K562 (cell line): ENCODE results near the gene PLPP4. TPM values are rescaled to one million over a fixed set of nuclear protein-coding genes. Genes with fewer than 3 reads are reported as not detected.

Source experiments
- ATAC-seq: fragments of 200-7000 bp; cut with Tn5 transposase; 3 replicates; pipeline ENCODE4 v1.9.1; 2020; ENCODE audit warnings: moderate library complexity
- BruUV-seq: library from RNA; stranded (reverse); fragments of 400-500 nt; replicated peaks from 2 replicates; lab custom pipeline; 2021; lab: Mats Ljungman, UMichigan
- CTCF ChIA-PET: fragments of 300-600 bp; formaldehyde crosslinking; extraction: SDS; loops from one replicate; lab custom pipeline; 2021; ENCODE audit warnings: low intra/inter-chr PET ratio; lab: Yijun Ruan, JAX
- POLR2A ChIA-PET: fragments of 300-600, 350-650 bp; sonication (Branson Sonifier 250); formaldehyde crosslinking; extraction: SDS; loops from one replicate; lab custom pipeline; 2021; ENCODE audit warnings: antibody characterized with exemption, inconsistent platforms; lab: Yijun Ruan, JAX
- DNase-seq, 4 experiments: peaks; one replicate each; pipeline versions ENCODE4 v3.0.0 to v3.0.0-alpha.2; 2011 to 2018; ENCODE audit warnings: low spot score in 3 of 4, mixed read lengths in 3 of 4; ENCODE audit errors: extremely low read depth in 1 of 4
- FAIRE-seq: peaks from 2 replicates; lab custom pipeline; 2011; peaks lifted over from hg19 to GRCh38; lab: Jason Lieb, UNC
- H2AFZ ChIP-seq: 2 replicates; pipeline ENCODE4 v1.6.0; 2011; ENCODE audit warnings: low read depth, low read length, control low read depth, inconsistent platforms
- H3K27ac ChIP-seq: fragments of 200-600 bp; 3 replicates; pipeline ENCODE4 v1.8.0; 2011; ENCODE audit warnings: low read depth, mild to moderate bottlenecking, control low read depth, inconsistent platforms, low read length, moderate library complexity, mixed read lengths; ENCODE audit errors: extremely low read depth
- H3K27me3 ChIP-seq, 2 experiments: fragments of 300-600 bp in 1 of 2; 2 replicates in 1 of 2; 3 replicates in 1 of 2; pipeline versions ENCODE4 v1.6.0 to v1.8.0; 2011; ENCODE audit warnings: inconsistent platforms in 2 of 2, low read length in 2 of 2, mild to moderate bottlenecking in 1 of 2, mixed read lengths in 1 of 2, moderate library complexity in 1 of 2; ENCODE audit not compliant: control insufficient read depth in 2 of 2, insufficient read depth in 2 of 2
- H3K36me3 ChIP-seq: fragments of 300-600 bp; 3 replicates; pipeline ENCODE4 v1.8.0; 2011; ENCODE audit warnings: mild to moderate bottlenecking, low read length, inconsistent platforms; ENCODE audit not compliant: control insufficient read depth, insufficient read depth
- H3K4me1 ChIP-seq, 2 experiments: fragments of 200-600 bp in 1 of 2; replicated peaks in 1 of 2; 2 replicates in 1 of 2; 3 replicates in 1 of 2; pipeline versions ENCODE4 v1.5.1 to v1.8.0; 2011; ENCODE audit warnings: inconsistent platforms in 2 of 2, low read length in 2 of 2, mild to moderate bottlenecking in 1 of 2, mixed read lengths in 1 of 2, moderate library complexity in 1 of 2; ENCODE audit not compliant: control insufficient read depth in 2 of 2, insufficient read depth in 2 of 2
- H3K4me2 ChIP-seq: 2 replicates; pipeline ENCODE4 v1.6.1; 2011; ENCODE audit warnings: low read length, control low read depth, inconsistent platforms, mixed read lengths; ENCODE audit not compliant: insufficient read depth
- H3K4me3 ChIP-seq: fragments of 200-600 bp; sonication (generic), shearing (Covaris generic); 2 replicates; pipeline ENCODE4 v1.5.1; 2016; ENCODE audit warnings: control low read depth, inconsistent platforms
- H3K79me2 ChIP-seq: fragments of 200-600 bp; 3 replicates; pipeline ENCODE4 v1.8.0; 2011; ENCODE audit warnings: low read length, inconsistent platforms; ENCODE audit not compliant: control insufficient read depth, insufficient read depth
- H3K9ac ChIP-seq, 2 experiments: 2 replicates each; pipeline versions ENCODE4 v1.6.0 to v1.6.1; 2011; ENCODE audit warnings: low read depth in 2 of 2, low read length in 2 of 2, control low read depth in 1 of 2, inconsistent platforms in 1 of 2, mild to moderate bottlenecking in 1 of 2, mixed read lengths in 1 of 2; ENCODE audit not compliant: insufficient read depth in 1 of 2
- H3K9me1 ChIP-seq: one replicate; pipeline ENCODE4 v1.6.0; 2011; ENCODE audit warnings: inconsistent platforms, mild to moderate bottlenecking, low read length, moderate library complexity; ENCODE audit not compliant: control insufficient read depth, insufficient read depth
- H3K9me3 ChIP-seq: replicated peaks from 2 replicates; pipeline ENCODE4 v1.5.1; 2011; ENCODE audit warnings: low read depth, low read length, inconsistent platforms; ENCODE audit not compliant: control insufficient read depth, insufficient read depth
- H4K20me1 ChIP-seq: replicated peaks from 2 replicates; pipeline ENCODE4 v1.6.1; 2011; ENCODE audit warnings: low read length, inconsistent platforms, mixed read lengths; ENCODE audit not compliant: control insufficient read depth, insufficient read depth
- CBFA2T2 ChIP-seq: fragments of 450-650 bp; conservative IDR thresholded peaks from 2 replicates; pipeline ENCODE4 v1.6.1; 2017; ENCODE audit warnings: mild to moderate bottlenecking
- CBX3 ChIP-seq, 2 experiments: IDR thresholded peaks; 1 replicate in 1 of 2; 2 replicates in 1 of 2; pipeline ENCODE4 v1.6.1; 2012; ENCODE audit warnings: inconsistent platforms in 2 of 2, low read length in 2 of 2, borderline replicate concordance in 1 of 2, control low read depth in 1 of 2
- CREB1 ChIP-seq, 2 experiments: sonication (generic) in 1 of 2; formaldehyde crosslinking in 1 of 2; IDR thresholded peaks; 2 replicates each; pipeline versions ENCODE4 v1.6.1 to v1.8.0; 2012 to 2022; ENCODE audit warnings: inconsistent platforms in 1 of 2, mild to moderate bottlenecking in 1 of 2, missing genetic modification reagents in 1 of 2, moderate library complexity in 1 of 2
- EP400 ChIP-seq: fragments of 450-650 bp; IDR thresholded peaks from 2 replicates; pipeline ENCODE4 v1.6.1; 2017; ENCODE audit warnings: antibody characterized with exemption, mild to moderate bottlenecking, moderate library complexity
- HNRNPL ChIP-seq: fragments of 200-400 bp; formaldehyde crosslinking; IDR thresholded peaks from 2 replicates; pipeline ENCODE4 v1.6.1; 2017; ENCODE audit warnings: low read depth, mild to moderate bottlenecking, low read length
- NCOA6 ChIP-seq: fragments of 450-650 bp; IDR thresholded peaks from 2 replicates; pipeline ENCODE4 v1.6.1; 2017; ENCODE audit warnings: mild to moderate bottlenecking
- OTX1 ChIP-seq: fragments of 450-650 bp; formaldehyde crosslinking; IDR thresholded peaks from 2 replicates; pipeline ENCODE4 v1.4.0; 2022; ENCODE audit warnings: mild to moderate bottlenecking
- POLR2B ChIP-seq: fragments of 450-650 bp; IDR thresholded peaks from 2 replicates; pipeline ENCODE4 v1.6.1; 2018; ENCODE audit warnings: low read depth; ENCODE audit not compliant: partially characterized antibody
- RBM17 ChIP-seq: fragments of 200-400 bp; formaldehyde crosslinking; IDR thresholded peaks from 2 replicates; pipeline ENCODE4 v1.6.1; 2017; ENCODE audit warnings: low read depth, mild to moderate bottlenecking, low read length, borderline replicate concordance
- SLC30A9 ChIP-seq: fragments of 250-450 bp; sonication (Bioruptor Pico); IDR thresholded peaks from 2 replicates; pipeline ENCODE4 v1.8.0; 2022; ENCODE audit warnings: mild to moderate bottlenecking, moderate library complexity
- TBP ChIP-seq: optimal IDR thresholded peaks from 2 replicates; pipeline ENCODE3; 2011; ENCODE audit warnings: low read depth, low read length, improper control_type of control experiment
- TFAM ChIP-seq: fragments of 250-450 bp; sonication (Bioruptor Pico); conservative IDR thresholded peaks from 2 replicates; pipeline ENCODE4 v1.5.0; 2021; ENCODE audit warnings: mild to moderate bottlenecking, moderate library complexity
- ZNF277 ChIP-seq: fragments of 250-450 bp; sonication (Bioruptor Pico); IDR thresholded peaks from 2 replicates; pipeline ENCODE4 v1.8.0; 2022; ENCODE audit warnings: inconsistent platforms, mild to moderate bottlenecking, moderate library complexity, borderline replicate concordance
- ZNF324 ChIP-seq: fragments of 250-450 bp; sonication (Bioruptor Pico); IDR thresholded peaks from 2 replicates; pipeline ENCODE4 v1.4.0; 2020; ENCODE audit warnings: mild to moderate bottlenecking
- ZNF395 ChIP-seq: fragments of 200-800 bp; sonication (Bioruptor generic); IDR thresholded peaks from 2 replicates; pipeline ENCODE4 v1.6.1; 2017; ENCODE audit warnings: missing genetic modification characterization, missing compliant biosample characterization
- ZNF79 ChIP-seq: fragments of 250-450 bp; sonication (Bioruptor Pico); IDR thresholded peaks from 2 replicates; pipeline ENCODE4 v1.4.0; 2020; ENCODE audit warnings: low read depth, mild to moderate bottlenecking, moderate library complexity
- WGBS: fragments of 100-300 bp; shearing (Covaris generic); methylation state at CpG from one replicate; pipeline ENCODE4 v1.1.6; 2016; ENCODE audit warnings: low coverage, mixed read lengths; ENCODE audit not compliant: insufficient coverage; ENCODE audit errors: missing lambda C conversion rate; 5-methylcytosine and 5-hydroxymethylcytosine counted together
- in situ Hi-C: fragments of 300-500 bp; cut with MboI; formaldehyde crosslinking; loops from 4 replicates; pipeline ENCODE4 v1.15.0; 2018; ENCODE audit warnings: inconsistent platforms, mixed read lengths
- intact Hi-C: fragments of 100-400 bp; cut with micrococcal nuclease; formaldehyde crosslinking; loops from 2 replicates; pipeline ENCODE4 v1.14.2; 2022
- polyA plus RNA-seq, 8 experiments: library from polyadenylated mRNA; depleted of rRNA in 4 of 8; stranded (reverse) in 5 of 8; unstranded in 3 of 8; fragments of >200 nt; fragmentation: Nextera tagmentation in 2 of 8; fragmentation: Illumina TruSeq in 1 of 8; extraction: Ambion mirVana in 2 of 8; extraction: Trizol in 1 of 8; gene quantifications; 2 replicates each; pipeline versions ENCODE4 v1.2.1 to v1.2.3, GENCODE V29; 2011 to 2014; ENCODE audit warnings: inconsistent platforms in 1 of 8, missing spikeins in 1 of 8
- total RNA-seq, 7 experiments: library from RNA; depleted of rRNA in 6 of 7; stranded (reverse); fragments of >200 nt in 6 of 7; fragmentation: Illumina TruSeq in 2 of 7; extraction: Trizol in 2 of 7; gene quantifications; 2 replicates each; pipeline versions ENCODE4 v1.2.1 to v1.2.3, GENCODE V29; 2011 to 2021; ENCODE audit warnings: low replicate concordance in 1 of 7
- TF ChIP-seq, protein P1 (sequence below): IDR thresholded peaks from 3 replicates; pipeline ENCODE4 v1.6.1; 2011; ENCODE audit warnings: borderline replicate concordance, mild to moderate bottlenecking, moderate library complexity; ENCODE audit not compliant: insufficient read length; ENCODE audit errors: extremely low read depth
- TF ChIP-seq, protein P2 (sequence below): sonication (generic); formaldehyde crosslinking; IDR thresholded peaks from 2 replicates; pipeline ENCODE4 v1.8.0; 2022; ENCODE audit warnings: missing genetic modification reagents, mild to moderate bottlenecking, moderate library complexity, borderline replicate concordance

PLPP4 gene
- total and polyA plus RNA-seq, 9 of the 15 experiments (the other 6 are each of a cell fraction or from before 2014, with no cell fraction given): 0.08 TPM; not detected in 8

DNA sequence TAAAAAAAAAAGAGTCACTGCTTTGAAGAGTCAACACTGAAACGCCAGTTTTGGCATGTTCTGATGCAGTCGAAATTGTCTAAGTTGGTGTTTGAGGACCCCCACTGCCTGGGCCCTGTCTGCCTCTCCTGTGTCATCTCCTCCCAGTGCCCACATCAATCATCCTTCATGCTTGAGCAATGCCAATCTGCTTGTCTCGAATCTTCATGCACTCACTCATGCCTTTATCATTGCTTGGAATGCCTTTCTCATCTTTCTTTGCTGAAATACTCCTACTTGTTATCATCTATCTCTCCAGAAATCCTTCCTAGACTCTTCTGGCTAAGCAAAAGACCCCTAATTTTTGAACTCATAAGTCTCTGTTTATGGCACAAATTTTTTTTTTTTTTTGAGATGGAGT, 42.1 kb upstream of the PLPP4 start:
- in situ Hi-C loops: no loop called here
- DNase-seq (no peak), FAIRE-seq (no peak), ATAC-seq (no peak)
- 3% methylated on average over 3 of the region's 3 CpGs for WGBS
- Histone ChIP-seq H3K9ac (no peak overlapping the region), H3K36me3 (no peaks in the 10 kb centered on the region), H4K20me1 (no peaks in the 10 kb centered on the region), H3K27ac (no peak overlapping the region), H3K9me3 (no peaks in the 10 kb centered on the region), H3K79me2 (no peaks in the 10 kb centered on the region), H3K4me1 (no peaks in the 10 kb centered on the region), H3K27me3 (no peaks in the 10 kb centered on the region), H3K4me2 (no peak overlapping the region), H3K9me1 (no peaks in the 10 kb centered on the region), H3K4me3 (no peak overlapping the region), H2AFZ (no peak overlapping the region)
- intact Hi-C loops: no loop called here
- CTCF ChIA-PET: no interaction called here
- POLR2A ChIA-PET: no interaction called here
- BruUV-seq: no TSS peak
- TF ChIP-seq EP400 (no peak), TBP (no peak), OTX1 (CRISPR knock-in tag) (no peak), SLC30A9 (CRISPR knock-in tag) (no peak), CBFA2T2 (no peak), TFAM (CRISPR knock-in tag) (no peak), ZNF277 (CRISPR knock-in tag) (no peak), CBX3 (IDR thresholded peaks at IDR 0.05; ENCODE audit: borderline replicate concordance in 1 of 2, low read length in 2 of 2) (no peak), HNRNPL (no peak), NCOA6 (no peak), RBM17 (no peak), POLR2B (no peak), CREB1 (IDR thresholded peaks at IDR 0.05) (no peak), CREB1 (CRISPR knock-in tag; IDR thresholded peaks at IDR 0.05) (no peak), ZNF395 (no peak), ZNF79 (CRISPR knock-in tag) (no peak), ZNF324 (CRISPR knock-in tag) (no peak)
- TF ChIP-seq, protein P1, sequence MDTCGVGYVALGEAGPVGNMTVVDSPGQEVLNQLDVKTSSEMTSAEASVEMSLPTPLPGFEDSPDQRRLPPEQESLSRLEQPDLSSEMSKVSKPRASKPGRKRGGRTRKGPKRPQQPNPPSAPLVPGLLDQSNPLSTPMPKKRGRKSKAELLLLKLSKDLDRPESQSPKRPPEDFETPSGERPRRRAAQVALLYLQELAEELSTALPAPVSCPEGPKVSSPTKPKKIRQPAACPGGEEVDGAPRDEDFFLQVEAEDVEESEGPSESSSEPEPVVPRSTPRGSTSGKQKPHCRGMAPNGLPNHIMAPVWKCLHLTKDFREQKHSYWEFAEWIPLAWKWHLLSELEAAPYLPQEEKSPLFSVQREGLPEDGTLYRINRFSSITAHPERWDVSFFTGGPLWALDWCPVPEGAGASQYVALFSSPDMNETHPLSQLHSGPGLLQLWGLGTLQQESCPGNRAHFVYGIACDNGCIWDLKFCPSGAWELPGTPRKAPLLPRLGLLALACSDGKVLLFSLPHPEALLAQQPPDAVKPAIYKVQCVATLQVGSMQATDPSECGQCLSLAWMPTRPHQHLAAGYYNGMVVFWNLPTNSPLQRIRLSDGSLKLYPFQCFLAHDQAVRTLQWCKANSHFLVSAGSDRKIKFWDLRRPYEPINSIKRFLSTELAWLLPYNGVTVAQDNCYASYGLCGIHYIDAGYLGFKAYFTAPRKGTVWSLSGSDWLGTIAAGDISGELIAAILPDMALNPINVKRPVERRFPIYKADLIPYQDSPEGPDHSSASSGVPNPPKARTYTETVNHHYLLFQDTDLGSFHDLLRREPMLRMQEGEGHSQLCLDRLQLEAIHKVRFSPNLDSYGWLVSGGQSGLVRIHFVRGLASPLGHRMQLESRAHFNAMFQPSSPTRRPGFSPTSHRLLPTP: no peak
- TF ChIP-seq, protein P2, sequence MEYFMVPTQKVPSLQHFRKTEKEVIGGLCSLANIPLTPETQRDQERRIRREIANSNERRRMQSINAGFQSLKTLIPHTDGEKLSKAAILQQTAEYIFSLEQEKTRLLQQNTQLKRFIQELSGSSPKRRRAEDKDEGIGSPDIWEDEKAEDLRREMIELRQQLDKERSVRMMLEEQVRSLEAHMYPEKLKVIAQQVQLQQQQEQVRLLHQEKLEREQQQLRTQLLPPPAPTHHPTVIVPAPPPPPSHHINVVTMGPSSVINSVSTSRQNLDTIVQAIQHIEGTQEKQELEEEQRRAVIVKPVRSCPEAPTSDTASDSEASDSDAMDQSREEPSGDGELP: no peak
